ENCODE measurements around the gene RYR2.
"Not testable (repeated sequence)": the region's sequence is repeated elsewhere in the genome, so short reads cannot be mapped to it uniquely, and the experiment has no call there.

RYR2 gene

GRCh38 chr1:237838904-237839534, 797.0 kb downstream of the RYR2 start:
- H3K4me3 ChIP-seq (ENCODE audit: low read depth, low read length): no peak overlapping the region
- TF ChIP-seq CTCF (IDR thresholded peaks at IDR 0.05; ENCODE audit: borderline replicate concordance, insufficient read depth, low read depth, low read length): no peak

DNA sequence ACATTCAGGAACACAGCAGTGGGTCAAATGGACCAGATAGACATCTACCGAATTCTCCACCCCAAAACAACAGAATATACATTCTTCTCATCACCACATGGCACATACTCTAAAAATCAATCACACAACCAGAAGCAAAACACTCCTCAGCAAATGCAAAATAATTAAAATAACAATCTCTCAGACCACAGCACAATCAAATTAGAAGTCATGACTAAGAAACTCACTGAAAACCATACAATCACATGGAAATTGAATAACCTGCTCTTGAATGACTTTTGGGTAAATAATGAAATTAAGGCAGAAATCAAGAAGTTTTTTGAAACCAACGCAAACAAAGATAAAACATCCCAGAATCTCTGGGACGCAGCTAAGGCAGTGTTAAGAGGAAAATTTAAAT, 799.5 kb downstream of the RYR2 start:
- TF ChIP-seq CTCF (IDR thresholded peaks at IDR 0.05; ENCODE audit: borderline replicate concordance, insufficient read depth, low read depth, low read length): no peak
- no peak overlapping the region for H3K4me3 ChIP-seq (ENCODE audit: low read depth, low read length)

- not testable (repeated sequence) for H3K4me3 ChIP-seq (ENCODE audit: low read depth, low read length)
Observed at GRCh38 chr1:237843516-237843915, 801.5 kb downstream of the RYR2 start.

DNA sequence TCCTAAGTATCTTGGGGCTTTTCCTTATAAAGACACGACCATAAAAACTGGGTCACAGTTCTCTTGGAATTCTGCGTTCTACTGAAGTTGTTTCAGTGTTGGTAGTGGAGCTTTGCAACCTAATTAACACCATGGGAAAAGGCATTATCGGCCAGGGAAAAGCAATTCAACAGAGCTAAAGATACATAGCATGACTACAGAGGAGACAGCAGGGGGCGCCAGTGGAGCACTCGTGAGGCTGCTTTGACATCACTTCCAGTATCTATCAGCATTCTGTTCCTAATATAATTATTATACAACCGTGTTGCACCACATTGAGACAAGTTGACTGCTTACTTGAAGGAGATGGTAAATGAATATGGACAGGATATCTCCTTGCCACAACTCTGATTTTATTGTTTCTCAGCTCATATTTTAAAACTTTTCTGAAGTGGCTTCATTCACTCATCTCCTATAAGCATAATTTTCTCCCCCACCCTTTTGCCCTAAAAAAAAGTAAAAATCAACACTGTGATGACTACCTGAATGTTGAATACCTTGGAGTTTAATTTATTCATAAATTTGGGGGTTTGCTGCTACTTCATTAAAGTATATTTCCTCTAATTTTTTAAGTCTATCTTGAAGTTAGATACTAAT, 809.3 kb downstream of the RYR2 start:
- peak; percentile 69 for TF ChIP-seq CTCF (IDR thresholded peaks at IDR 0.05; ENCODE audit: borderline replicate concordance, insufficient read depth, low read depth, low read length)
- H3K4me3 ChIP-seq (ENCODE audit: low read depth, low read length): no peak overlapping the region

- no peak overlapping the region for H3K4me3 ChIP-seq (ENCODE audit: low read depth, low read length)
- no peak for TF ChIP-seq CTCF (IDR thresholded peaks at IDR 0.05; ENCODE audit: borderline replicate concordance, insufficient read depth, low read depth, low read length)
Observed at GRCh38 chr1:237852342-237852741, 810.4 kb downstream of the RYR2 start.

DNA sequence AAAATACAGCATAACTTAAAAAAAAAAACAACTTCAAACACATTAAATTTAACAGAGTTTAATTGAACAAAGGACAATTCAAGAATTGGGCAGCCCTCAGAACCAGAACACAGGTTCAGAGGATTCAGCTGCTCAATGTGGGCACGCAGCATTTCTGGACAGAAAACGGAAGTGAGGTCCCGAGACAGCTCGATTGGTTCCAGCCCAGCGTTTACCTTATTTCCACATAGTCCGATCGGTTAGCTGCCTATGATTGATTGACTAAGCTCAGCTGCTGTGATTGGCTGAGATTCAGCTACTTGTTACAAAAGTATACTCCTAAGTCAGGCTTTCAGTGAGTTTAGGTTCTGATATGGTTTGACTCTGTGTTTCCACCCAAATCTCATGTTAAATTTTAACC, 815.5 kb downstream of the RYR2 start:
- H3K4me3 ChIP-seq (ENCODE audit: low read depth, low read length): no peak overlapping the region
- no peak for TF ChIP-seq CTCF (IDR thresholded peaks at IDR 0.05; ENCODE audit: borderline replicate concordance, insufficient read depth, low read depth, low read length)

DNA sequence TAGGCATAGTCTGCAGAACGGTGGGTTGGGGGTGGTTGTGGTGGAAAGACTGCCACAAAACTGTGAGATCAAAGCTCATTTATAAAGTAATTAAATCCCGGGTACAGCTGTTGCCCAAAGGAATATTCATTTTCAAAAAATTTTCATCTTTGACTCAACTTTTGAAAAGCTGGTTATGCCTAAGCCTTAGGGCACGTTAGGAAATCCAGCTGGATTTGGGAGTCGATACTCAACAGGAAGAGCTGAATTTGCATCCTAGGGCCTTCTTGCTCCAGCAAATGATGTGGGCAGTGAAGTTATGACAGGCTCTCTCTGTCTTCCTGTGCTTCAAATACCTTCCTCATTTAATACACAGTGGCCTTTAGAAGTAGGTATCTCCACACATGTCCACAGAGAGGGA, 817.0 kb downstream of the RYR2 start:
- no peak for TF ChIP-seq CTCF (IDR thresholded peaks at IDR 0.05; ENCODE audit: borderline replicate concordance, insufficient read depth, low read depth, low read length)
- no peak overlapping the region for H3K4me3 ChIP-seq (ENCODE audit: low read depth, low read length)
